HG03095 (cell line): Measurements from ENCODE around the gene RASGRF1.

Experiments
- ATAC-seq: cut with Tn5 transposase; IDR thresholded peaks from one replicate; pipeline ENCODE4 v1.9.1; 2021; ENCODE audit warnings: moderate library complexity; ENCODE audit not compliant: unreplicated experiment

The RASGRF1 gene

DNA sequence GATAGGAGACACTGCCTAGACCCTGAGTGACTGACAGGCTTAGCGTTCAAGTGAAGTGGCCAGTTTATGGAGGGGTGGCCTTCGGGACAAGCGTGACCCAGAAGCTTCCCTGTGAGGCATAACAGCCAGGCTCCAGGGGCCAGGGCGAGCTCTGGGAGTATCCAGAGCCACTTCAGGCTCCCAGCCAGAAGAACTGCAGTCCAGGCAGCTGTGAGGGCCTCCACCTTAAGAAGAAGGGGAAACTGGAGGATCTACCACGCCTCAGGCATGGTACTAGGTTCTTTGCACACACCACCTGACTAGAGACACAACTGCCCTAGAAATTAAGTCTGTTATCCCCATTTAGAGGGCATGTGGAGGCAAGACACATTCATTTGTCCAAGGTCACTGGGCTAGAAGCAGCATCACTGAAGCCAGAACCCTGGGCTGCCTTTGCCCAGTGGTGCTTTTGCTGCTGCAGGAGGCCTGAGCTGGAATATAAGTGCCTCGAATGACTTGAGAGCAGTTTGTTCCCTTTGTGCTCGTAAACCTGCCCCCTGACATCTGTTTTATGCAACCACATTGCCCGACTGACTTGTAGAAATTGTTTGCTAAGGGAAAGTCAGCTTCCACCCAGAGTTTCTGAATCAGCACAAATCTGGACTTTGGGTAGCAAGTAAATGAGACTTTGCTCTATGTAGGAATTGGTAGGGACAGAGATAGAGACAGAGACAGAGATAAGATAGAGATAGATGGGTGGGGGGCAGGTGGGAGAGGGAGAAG is 23.3 kb downstream of the RASGRF1 start:
- ATAC-seq, result no peak

DNA sequence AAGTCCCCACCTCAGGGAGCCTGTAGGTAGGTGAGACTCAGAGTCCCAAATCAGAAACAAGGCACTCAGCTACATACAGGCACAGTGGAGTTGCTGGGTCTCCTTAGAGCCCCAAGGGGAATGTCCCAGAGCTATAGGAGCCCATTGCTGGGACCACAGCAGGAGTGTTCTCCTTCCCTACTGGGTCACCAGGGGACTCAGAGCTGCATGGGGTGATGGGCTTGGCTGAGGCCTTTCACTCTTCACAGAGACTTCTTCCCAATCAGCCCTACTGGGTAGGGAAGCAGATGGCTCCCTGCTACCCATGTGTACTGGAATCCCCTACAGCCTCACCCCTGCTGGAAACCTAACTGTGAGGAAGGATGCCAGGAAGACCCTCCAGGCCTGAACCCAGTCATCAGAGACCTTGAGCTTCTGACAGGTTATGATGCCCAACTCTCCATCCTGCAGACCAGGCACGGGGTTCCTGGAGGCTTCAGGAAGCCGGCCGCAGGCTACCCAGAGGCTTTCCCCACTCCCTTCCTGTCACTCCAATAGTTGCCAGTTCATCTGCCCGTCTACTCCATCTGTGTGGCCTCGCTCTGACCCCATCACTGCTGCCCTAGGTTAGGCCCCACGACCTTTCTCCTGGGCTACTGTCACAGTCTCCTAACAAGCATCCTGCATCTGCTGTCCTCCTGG is 24.0 kb downstream of the RASGRF1 start:
- no peak for ATAC-seq

GRCh38 chr15:79065706-79066376 is 24.7 kb downstream of the RASGRF1 start:
- no peak for ATAC-seq

GRCh38 chr15:79065361-79065705 is 25.2 kb downstream of the RASGRF1 start:
- ATAC-seq, result no peak

DNA sequence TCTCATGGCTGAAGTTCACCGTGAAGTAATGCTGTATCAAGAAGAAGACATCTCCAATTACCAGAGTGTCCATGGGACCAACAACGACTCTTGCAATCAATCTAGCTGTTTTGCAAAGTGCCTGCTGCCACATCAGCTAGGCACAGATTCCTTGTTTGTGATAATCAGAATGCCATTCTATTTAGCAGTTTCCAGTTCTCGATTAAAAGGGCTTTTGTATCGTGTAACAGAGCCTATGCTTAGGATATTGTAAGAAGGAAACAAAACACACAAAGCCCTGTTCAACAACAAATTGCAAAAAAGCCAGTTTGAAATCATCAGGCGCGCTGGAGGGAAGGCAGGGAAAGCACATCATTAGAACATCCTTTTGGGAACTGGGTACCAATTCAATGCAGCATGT is 26.1 kb downstream of the RASGRF1 start:
- no peak for ATAC-seq

DNA sequence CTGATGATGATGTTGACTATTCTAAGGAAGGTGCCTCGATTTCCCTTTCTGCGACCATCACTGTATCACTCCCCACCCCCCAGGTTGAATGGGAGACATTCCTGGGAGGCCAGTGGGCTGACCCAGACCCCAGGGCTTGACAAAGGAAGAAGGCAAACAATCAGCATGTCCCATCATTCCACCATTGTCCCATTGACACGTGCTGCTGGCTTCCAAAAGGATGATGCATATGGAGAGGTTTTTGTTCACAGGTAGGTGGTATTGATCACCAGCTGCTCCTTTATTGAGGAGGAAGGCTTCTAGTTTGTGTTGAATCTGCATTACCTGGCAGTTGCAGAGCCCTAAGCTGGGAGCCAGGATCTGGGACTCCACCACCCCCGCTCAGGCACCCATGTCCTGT is 30.4 kb downstream of the RASGRF1 start:
- ATAC-seq, result no peak

DNA sequence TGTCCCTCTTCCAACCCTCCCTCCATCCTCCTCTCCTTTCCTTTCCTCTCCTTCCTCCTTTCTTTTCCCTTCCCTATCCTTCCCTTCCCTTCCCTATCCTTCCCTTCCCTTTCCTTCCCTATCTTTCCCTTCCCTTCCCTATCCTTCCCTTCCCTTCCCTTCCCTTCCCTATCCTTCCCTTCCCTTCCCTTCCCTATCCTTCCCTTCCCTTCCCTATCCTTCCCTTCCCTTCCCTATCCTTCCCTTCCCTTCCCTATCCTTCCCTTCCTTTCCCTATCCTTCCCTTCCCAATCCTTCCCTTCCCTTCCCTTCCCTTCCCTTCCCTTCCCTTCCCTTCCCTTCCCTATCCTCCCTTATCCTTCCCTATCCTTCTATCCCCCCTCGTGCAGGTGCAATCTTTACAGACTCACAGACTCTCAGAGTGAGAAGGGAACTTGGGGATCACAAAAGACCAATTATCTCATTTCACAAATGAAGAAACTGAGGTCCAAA is 31.5 kb downstream of the RASGRF1 start:
- ATAC-seq, result no peak

- no peak for ATAC-seq
Measured at GRCh38 chr15:79058260-79058850, 32.2 kb downstream of the RASGRF1 start.

DNA sequence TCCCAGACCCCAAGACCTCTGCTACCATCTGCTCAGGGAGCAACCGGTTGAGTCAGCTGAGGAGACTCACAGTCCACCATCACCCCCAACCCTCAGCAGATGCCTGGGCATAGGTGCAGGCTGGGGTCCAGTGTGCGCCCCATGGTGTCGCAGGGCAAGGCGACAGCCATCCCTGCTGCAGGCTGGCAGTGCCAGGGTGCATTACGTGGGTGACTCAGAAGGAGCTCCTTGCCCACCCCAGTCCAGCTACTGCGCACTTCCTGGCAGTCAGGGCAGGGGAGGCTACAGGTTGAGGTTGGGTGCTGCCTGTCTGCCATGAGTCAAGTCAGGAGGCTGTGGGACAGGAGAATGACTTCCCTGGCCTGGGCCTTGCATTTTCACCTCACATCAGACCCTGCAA is 33.5 kb downstream of the RASGRF1 start:
- no peak for ATAC-seq

GRCh38 chr15:79054350-79054749 is 36.2 kb downstream of the RASGRF1 start:
- no peak for ATAC-seq

- ATAC-seq, result no peak
Measured at GRCh38 chr15:79053894-79054293, 36.7 kb downstream of the RASGRF1 start.

DNA sequence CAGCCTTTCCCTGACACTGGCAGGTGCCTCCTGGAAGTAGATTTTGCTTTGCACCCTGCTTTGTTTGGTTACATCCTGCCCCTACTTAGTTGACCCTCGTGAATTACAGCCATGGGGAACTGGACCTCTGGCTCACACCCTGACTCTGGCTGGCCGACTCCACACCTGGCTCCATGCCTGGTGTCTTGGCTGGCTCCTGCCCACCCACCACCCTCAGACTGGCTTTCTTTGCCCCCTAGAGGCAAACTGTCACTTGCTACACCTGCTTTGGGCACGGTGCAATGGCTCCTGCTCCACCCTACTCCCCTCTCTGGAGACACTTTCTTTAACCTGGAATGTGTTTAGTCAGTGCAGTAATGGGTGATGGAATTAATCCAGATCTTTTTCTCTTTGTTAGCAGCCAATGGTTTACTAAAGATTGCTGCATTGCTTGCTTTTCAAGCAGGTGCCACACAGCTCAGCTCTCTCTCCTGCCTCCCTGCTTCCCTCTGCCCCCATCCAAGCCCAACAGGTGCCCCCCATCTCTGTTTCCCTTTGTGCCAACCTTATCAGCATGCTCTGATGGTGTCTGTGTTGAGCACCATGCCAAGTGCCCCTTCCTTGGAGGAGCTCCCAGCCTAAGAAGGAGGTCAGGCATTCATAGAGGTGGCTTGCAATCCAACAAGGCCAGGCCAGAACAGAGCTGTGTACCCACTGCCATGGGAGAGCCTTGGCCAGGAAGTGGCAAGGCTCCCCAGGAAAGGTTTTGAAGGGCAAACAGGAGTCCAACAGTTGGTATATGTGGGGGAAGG is 38.4 kb downstream of the RASGRF1 start:
- no peak for ATAC-seq

- no peak for ATAC-seq
Measured at GRCh38 chr15:79051029-79051428, 39.6 kb downstream of the RASGRF1 start.

- no peak for ATAC-seq
Measured at GRCh38 chr15:79050341-79050740, 40.2 kb downstream of the RASGRF1 start.

DNA sequence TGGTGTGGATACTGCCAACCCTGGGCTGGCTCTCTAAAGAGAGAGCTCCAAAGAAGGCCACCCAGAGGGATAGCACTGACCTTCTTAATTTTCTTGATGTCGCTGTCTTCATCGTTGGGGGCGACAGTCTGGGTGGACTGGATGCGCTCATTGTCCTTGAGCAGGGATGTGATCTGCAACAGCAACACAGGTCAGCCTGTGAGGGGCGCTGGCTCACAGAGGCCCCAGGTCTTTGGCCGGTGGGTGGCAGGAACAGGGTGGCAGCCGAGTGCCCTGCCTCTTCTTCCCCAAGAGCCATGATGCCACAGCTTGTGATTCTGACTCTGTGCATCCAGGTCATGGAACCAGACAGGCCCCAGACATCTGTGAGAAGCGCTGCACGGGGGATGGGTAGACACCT is 41.2 kb downstream of the RASGRF1 start:
- no peak for ATAC-seq

GRCh38 chr15:79047676-79048439 is 42.7 kb downstream of the RASGRF1 start:
- no peak for ATAC-seq

- no peak for ATAC-seq
Measured at GRCh38 chr15:79046691-79047404, 43.7 kb downstream of the RASGRF1 start.

DNA sequence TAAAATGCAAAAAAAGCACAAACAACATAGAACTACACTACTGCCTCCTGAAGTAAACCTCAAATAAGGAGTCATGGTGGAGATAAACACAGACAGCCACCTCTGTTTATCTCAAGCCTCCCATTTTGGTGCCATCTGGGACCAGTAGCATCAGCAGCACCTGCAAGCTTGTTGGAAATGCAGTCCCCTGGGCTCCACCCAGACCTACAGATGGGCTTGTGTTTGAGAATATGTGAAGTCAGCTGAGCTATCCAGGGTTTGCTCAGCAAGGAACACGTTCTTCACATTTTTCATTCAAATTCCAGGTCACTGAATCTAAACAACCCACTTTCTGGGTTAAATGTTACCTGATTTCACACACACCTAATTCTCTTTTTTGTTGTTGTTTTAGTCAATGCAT is 45.5 kb downstream of the RASGRF1 start:
- no peak for ATAC-seq

DNA sequence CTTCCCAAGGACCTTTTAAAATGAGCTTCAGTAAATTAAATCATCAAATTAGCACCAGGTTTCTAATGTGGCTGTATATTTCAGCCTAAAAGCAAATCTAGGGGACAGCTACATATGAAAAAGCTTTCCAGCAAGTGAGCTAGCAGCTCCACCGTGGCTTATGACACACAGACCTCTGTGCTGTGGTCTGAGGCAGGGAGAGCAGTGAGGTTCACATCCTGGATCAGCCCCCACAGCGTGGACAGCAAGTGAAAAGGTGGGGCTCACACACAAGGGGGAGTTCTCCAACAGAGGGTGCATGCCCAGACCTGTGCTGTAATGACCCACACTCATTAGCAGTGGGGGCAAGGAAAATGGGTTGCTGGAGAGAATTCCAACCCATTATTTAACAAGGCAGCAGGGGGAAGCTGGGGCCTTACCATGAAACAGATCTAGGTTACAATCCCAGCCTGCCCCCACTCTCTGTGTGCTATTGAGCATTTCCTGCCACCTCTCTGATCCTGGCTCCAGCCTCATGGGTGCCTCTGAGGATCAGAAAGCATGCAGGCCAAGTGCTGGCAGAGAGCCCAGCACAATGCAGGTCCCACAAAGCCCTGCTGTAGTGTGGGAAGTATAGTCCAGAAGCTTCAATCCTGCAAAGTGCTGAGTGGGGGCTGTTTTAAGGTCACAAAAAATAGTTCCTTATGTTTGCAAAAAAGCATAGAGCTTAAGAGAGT is 48.2 kb downstream of the RASGRF1 start:
- no peak for ATAC-seq
